ENCODE data around the gene RLN1.

GRCh38 chr9:5305741-5306140 lies 33.9 kb downstream of the RLN1 start:
- TF ChIP-seq CTCF (IDR thresholded peaks at IDR 0.05) = no peak
- TF ChIP-seq, protein P1, sequence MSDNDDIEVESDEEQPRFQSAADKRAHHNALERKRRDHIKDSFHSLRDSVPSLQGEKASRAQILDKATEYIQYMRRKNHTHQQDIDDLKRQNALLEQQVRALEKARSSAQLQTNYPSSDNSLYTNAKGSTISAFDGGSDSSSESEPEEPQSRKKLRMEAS (IDR thresholded peaks at IDR 0.05; ENCODE audit: low read depth) = no peak
- TF ChIP-seq ELF1 (IDR thresholded peaks at IDR 0.05) = no peak
